ENCODE measurements around the gene DEFB126.
"Not testable (repeated sequence)": the region's sequence is repeated elsewhere in the genome, so short reads cannot be mapped to it uniquely, and the experiment has no call there.

Gene DEFB126

DNA sequence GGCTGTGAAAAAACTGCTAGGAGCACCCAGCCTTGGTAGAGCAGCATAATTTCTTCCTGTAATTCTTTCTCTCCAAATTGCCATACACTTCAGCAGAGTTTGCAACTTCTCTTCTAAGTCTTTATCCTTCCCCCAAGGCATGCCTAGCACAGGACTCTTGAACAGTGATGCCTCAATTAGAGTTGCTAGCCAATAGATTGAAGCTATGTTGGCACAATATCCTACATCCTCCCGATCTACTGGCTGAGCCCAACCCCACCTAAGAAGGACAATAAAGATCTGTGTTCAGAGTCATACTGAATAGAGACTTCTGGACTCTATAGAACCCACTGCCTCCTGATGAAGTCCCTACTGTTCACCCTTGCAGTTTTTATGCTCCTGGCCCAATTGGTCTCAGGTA lies at the start of gene DEFB126:
TSS of gene DEFB126 (plus strand) at position 301 of the 400 bp plus-strand sequence. CDS start at position 340, 39 bp downstream.
- no peak for TF ChIP-seq CTCF (conservative IDR thresholded peaks at IDR 0.05)

GRCh38 chr20:93641-94040 lies 48.7 kb upstream of the DEFB126 start:
- no peak for TF ChIP-seq CTCF (conservative IDR thresholded peaks at IDR 0.05)
- H3K27ac ChIP-seq, result no peak overlapping the region

More for the DNA sequence above, at the start of gene DEFB126:
- no peak within 1 kb of the TSS for H3K27ac ChIP-seq

GRCh38 chr20:95215-95614 lies 47.2 kb upstream of the DEFB126 start:
- no peak overlapping the region for H3K27ac ChIP-seq
- no peak for TF ChIP-seq CTCF (conservative IDR thresholded peaks at IDR 0.05)

GRCh38 chr20:97691-98090 lies 44.7 kb upstream of the DEFB126 start:
- not testable (repeated sequence) for H3K27ac ChIP-seq

DNA sequence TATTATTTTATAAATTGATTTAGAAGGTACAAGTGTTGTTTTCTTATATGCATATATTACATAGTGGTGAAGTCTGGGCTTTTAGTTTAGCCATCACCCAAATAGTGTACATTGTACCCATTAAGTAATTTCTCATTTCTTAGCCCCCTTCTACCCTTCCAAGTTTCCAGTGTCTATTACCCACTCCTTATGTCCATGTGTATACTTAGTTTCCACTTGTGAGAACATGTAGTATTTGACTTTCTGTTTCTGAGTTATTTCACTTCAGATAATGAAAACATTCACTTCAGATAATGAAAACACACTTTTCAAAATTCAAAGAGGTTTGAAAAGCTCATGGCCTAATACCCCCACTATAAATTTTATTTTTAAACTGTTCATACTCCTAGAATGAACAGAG lies 40.4 kb upstream of the DEFB126 start:
- TF ChIP-seq CTCF (conservative IDR thresholded peaks at IDR 0.05), result no peak

DNA sequence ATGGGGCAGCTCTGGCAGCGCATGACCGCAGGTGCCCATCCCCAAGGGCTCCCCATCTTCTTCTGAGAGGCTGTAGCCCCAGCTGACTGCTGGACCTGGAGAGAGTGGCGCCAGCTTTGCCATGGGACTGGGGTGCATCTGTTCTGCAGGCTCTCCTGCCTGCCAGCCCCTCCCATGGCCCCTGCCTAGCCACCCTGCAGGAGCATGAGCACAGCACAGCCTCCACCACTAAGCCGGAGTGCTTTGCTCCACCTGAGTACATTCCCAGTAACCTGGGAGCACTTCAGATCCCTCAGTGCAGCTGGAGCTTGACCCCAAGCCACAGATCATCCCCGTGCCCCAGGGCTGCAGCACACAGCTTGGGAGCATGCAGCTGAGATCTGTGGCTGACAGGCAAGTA lies 38.9 kb upstream of the DEFB126 start:
- H3K27ac ChIP-seq, result no peak overlapping the region
- TF ChIP-seq CTCF (conservative IDR thresholded peaks at IDR 0.05), result no peak

More for the DNA sequence above, 40.4 kb upstream of the DEFB126 start:
- H3K27ac ChIP-seq, result no peak overlapping the region

DNA sequence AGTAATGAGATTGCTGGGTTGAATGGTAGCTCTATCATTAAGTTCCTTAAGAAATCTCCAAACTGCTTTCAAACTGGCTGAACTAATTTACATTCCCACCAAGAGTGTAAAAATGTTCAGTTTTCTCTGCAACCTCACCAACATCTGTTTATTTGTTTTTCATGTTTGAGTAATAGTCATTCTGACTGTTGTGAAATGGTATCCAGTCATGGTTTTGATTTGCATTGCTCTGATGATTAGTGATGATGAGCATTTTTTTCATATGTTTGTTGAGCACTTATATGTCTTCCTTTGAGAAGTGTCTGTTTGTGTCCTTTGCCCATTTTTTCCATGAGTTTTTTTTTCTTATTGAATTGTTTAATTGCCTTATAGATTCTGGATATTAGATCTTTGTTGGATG lies 30.0 kb upstream of the DEFB126 start:
- no peak for TF ChIP-seq CTCF (conservative IDR thresholded peaks at IDR 0.05)

DNA sequence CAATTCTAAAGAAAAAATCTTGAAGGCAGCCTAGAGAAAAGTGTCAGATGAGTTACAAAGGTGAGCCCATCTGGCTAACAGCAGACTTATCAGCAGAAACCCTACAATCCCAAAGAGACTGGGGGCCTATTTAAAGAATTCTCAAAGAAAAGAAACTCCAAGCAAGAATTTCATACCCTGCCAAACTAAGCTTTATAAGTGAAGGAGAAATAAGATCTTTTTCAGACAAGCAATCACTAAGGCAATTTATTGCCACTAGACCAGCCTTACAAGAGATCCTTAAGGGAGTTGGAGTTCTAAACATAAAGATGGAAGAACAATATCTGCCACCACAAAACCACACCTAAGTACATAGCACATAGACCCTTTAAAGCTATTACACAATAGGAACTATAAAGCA lies 24.9 kb upstream of the DEFB126 start:
- H3K27ac ChIP-seq, result no peak overlapping the region
- no peak for TF ChIP-seq CTCF (conservative IDR thresholded peaks at IDR 0.05)

More for the DNA sequence above, 30.0 kb upstream of the DEFB126 start:
- H3K27ac ChIP-seq, result no peak overlapping the region

DNA sequence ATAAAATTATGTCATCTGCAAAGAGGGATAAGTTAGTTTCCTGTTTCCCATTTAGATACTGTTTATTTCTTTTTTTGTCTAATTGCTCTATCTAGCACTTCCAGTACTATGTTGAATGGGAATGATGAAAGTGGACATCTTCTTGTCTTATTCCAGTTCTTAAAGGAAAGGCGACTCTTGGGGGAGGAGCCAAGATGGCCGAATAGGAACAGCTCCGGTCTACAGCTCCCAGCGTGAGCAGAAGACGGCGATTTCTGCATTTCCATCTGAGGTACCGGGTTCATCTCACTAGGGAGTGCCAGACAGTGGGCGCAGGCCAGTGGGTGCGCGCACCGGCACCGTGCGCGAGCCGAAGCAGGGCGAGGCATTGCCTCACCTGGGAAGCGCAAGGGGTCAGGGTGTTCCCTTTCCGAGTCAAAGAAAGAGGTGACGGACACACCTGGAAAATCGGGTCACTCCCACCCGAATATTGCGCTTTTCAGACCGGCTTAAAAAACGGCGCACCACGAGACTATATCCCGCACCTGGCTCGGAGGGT lies 12.5 kb upstream of the DEFB126 start:
- not testable (repeated sequence) for H3K27ac ChIP-seq

Measured in VCaP (cell line).